T-helper 1 cell treated with Interleukin-12 subunit alpha and Interleukin-12 subunit beta and Interleukin-4 antibody, amounts not matched to agents 30 μg/mL and 1 μg/mL, for 36 hours (primary cell): ENCODE results near the gene LRRC4C.

Experiments
- H3K27ac Mint-ChIP-seq: one replicate; pipeline ENCODE4 v1.8.0; 2021; ENCODE audit warnings: mild to moderate bottlenecking, mixed read lengths
- H3K27me3 Mint-ChIP-seq: one replicate; pipeline ENCODE4 v1.8.0; 2021; ENCODE audit warnings: low read depth, mixed read lengths
- H3K36me3 Mint-ChIP-seq: one replicate; pipeline ENCODE4 v1.8.0; 2021; ENCODE audit warnings: low read depth, mixed read lengths
- H3K4me1 Mint-ChIP-seq: one replicate; pipeline ENCODE4 v1.8.0; 2021; ENCODE audit warnings: low read depth, mixed read lengths
- H3K4me3 Mint-ChIP-seq: one replicate; pipeline ENCODE4 v1.8.0; 2021; ENCODE audit warnings: mild to moderate bottlenecking, moderate library complexity, mixed read lengths
- H3K9me3 Mint-ChIP-seq: one replicate; pipeline ENCODE4 v1.8.0; 2021; ENCODE audit warnings: mixed read lengths

Gene LRRC4C

DNA sequence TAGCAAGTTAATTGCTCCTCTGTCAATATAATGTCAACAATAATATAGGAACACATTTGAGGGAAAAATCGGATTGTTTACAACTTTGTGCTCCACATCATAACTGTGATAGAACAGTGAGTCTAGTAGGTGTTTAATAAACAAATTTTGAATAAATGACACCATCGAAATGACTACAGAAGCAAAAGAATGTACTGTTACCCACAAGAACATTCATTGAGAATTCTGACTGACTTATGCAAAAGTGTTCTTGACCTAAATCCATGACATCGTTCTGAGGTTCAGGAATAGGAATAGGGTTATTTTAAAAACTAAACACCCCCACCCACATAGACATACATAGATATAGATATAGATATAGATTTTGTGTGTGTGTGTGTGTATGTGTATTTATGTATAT lies 8.4 kb downstream of the LRRC4C start:
- peaks cover 3% of the 10 kb centered on the region for H3K9me3 Mint-ChIP-seq
- H3K27ac Mint-ChIP-seq, result no peak overlapping the region
- H3K4me1 Mint-ChIP-seq, result no peaks in the 10 kb centered on the region
- no peaks in the 10 kb centered on the region for H3K27me3 Mint-ChIP-seq
- H3K36me3 Mint-ChIP-seq, result no peaks in the 10 kb centered on the region
- H3K4me3 Mint-ChIP-seq, result no peak overlapping the region

DNA sequence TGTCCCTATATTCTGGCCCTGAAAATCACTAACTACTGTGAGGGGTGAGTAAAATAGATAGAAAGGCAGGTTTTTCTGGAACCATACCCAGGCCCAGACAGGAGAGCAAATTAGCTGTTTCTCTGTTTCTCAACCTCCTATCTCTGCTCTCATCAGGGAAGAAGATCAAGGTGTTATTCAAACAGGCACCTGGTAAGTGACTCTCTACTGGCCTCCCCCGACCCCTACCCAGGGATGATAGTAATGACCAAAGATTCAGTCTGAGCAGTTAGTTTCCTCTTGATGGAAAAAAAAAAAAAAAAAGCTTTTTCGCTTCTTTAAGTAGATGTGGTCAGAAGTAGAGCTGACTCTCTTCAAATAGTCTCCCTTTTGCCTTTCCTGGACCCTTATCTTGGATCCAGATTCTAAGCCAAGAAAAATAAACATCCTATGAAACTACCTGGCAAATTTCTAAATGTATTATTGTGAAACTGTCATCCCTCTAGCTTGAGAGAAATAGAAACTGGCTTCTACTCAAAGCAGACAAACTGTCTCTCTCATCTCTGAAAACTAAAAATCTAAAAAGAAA lies 9.9 kb downstream of the LRRC4C start:
- Mint-ChIP-seq H3K9me3 (peaks cover 4% of the 10 kb centered on the region), H3K27ac (no peak overlapping the region), H3K27me3 (no peaks in the 10 kb centered on the region), H3K4me3 (no peak overlapping the region), H3K4me1 (no peaks in the 10 kb centered on the region), H3K36me3 (no peaks in the 10 kb centered on the region)

DNA sequence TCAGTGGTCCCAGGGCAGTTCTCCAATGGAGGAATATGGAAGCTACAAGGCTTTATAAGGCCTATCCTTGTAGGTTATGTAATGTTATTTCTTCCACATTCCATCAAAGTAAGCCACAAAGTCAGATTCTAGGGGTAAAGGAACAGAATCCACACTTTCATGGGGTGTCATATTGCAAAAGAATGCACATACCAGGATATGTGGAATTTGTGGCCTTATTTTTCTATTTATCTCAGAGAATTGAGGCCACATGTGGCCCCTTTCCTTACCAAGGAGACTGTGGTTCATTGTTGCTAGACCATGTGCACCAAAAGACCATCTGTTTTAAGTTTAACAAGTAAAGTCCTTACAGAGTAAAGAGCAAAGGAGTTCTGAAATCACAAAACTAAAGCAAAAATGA lies 12.9 kb downstream of the LRRC4C start:
- H3K4me3 Mint-ChIP-seq, result no peak overlapping the region
- peaks cover 8% of the 10 kb centered on the region for H3K9me3 Mint-ChIP-seq
- no peaks in the 10 kb centered on the region for H3K4me1 Mint-ChIP-seq
- H3K27me3 Mint-ChIP-seq, result no peaks in the 10 kb centered on the region
- no peaks in the 10 kb centered on the region for H3K36me3 Mint-ChIP-seq
- H3K27ac Mint-ChIP-seq, result no peak overlapping the region

DNA sequence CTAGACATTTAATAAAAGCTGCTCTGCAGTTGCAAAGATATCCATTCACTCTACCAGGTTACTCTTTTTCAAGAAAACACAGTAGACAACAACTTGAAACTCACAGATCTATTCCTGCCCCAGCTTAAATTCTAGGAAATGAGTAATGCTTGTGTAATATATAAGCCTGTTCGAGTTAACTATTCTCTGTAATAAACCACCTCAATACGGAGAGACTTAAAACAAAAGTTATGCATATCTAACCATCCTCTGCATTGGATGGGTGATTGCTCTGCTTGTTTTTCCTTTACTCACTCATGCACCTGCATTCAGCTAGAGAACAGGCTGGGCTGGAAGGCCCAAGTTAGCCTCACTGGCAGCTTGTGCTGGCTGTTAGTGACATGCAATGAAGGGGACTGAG lies 13.3 kb downstream of the LRRC4C start:
- no peaks in the 10 kb centered on the region for H3K27me3 Mint-ChIP-seq
- no peaks in the 10 kb centered on the region for H3K4me1 Mint-ChIP-seq
- peaks cover 8% of the 10 kb centered on the region for H3K9me3 Mint-ChIP-seq
- no peak overlapping the region for H3K4me3 Mint-ChIP-seq
- no peak overlapping the region for H3K27ac Mint-ChIP-seq
- no peaks in the 10 kb centered on the region for H3K36me3 Mint-ChIP-seq

DNA sequence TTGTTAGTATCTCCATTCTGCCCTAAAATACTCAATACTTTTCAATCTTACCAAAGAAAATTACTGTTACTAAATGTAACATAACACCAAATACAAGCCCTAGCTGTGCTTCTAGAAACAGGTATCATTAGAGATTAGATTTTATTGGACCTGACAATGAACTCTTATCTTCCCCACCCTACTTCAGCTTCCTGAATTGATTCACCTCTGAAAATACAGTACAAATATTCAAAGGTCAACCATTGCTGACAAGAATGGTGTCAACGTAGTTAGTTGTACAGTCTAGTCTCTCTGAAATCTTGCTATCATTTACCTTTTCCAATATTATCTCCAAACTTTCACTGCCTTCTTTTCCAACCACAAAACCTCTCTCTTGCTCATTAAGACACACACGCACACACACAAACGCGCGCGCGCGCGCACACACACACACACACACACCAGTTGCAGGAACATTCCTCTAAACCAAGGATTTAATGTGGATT lies 22.4 kb downstream of the LRRC4C start:
- no peaks in the 10 kb centered on the region for H3K36me3 Mint-ChIP-seq
- no peak overlapping the region for H3K4me3 Mint-ChIP-seq
- no peaks in the 10 kb centered on the region for H3K27me3 Mint-ChIP-seq
- peaks cover 2% of the 10 kb centered on the region for H3K9me3 Mint-ChIP-seq
- no peak overlapping the region for H3K27ac Mint-ChIP-seq
- H3K4me1 Mint-ChIP-seq, result no peaks in the 10 kb centered on the region

DNA sequence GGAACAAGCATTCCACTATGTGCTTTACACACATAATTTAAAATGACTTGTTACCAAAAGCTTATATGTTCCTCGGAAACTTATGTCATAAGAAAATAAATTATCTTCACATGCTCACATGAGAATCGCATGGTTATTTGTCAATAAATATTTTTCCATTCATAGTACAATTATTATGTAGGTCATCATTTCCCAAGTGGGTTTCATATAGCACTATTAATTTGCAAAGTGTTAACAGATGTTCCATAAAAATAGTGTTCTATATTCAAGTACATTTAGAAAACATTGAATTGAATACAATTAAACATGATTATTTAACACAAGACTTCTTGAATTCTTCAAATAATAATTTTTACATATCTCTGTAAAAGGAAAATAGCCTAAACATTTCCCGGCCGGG lies 23.9 kb downstream of the LRRC4C start:
- Mint-ChIP-seq H3K4me3 (no peak overlapping the region), H3K4me1 (no peaks in the 10 kb centered on the region), H3K27ac (no peak overlapping the region), H3K27me3 (no peaks in the 10 kb centered on the region), H3K36me3 (no peaks in the 10 kb centered on the region), H3K9me3 (peaks cover 7% of the 10 kb centered on the region)

DNA sequence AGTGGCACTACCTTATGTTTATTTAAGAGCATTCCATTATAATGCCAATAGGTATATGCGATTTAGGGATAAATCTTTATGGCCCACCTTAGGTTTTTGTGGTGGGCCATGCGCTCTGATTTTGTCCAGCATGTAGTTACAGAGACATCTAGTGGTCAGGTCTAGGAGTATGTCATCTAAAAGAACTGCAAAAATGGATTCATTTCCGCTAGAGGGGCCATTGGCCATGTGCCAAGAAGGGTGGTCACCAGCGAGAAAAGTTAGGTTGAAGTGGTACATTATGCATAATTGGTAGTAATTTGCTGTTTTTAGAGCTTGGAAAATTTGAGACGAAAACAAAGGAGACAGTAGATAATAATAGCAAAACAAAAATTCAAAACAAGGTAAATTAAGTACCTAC lies 27.7 kb downstream of the LRRC4C start:
- Mint-ChIP-seq H3K27ac (no peak overlapping the region), H3K27me3 (no peaks in the 10 kb centered on the region), H3K4me1 (no peaks in the 10 kb centered on the region), H3K9me3 (peaks cover 11% of the 10 kb centered on the region), H3K4me3 (no peak overlapping the region), H3K36me3 (no peaks in the 10 kb centered on the region)

DNA sequence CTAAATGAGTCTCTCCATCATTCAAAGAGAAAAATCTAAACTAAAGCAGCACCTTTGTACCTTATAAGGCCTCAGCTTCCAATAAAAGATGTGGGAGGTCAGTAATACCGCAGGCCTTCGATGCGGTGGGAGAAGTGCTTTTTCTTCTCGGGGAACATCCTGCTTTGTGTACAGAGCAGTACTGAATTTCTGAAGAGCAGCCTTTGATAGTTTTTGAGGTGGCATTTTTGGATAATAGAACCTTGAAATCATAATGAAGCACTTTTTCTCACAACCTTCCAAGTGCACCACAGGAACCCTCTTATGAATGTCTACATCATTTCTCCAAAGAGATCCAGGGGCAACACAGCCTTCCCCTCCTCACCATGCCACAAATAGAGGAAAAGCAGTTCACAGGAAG lies 39.6 kb downstream of the LRRC4C start:
- Mint-ChIP-seq H3K4me1 (no peaks in the 10 kb centered on the region), H3K36me3 (no peaks in the 10 kb centered on the region), H3K27ac (no peak overlapping the region), H3K27me3 (no peaks in the 10 kb centered on the region), H3K4me3 (no peak overlapping the region), H3K9me3 (peaks cover 5% of the 10 kb centered on the region)

DNA sequence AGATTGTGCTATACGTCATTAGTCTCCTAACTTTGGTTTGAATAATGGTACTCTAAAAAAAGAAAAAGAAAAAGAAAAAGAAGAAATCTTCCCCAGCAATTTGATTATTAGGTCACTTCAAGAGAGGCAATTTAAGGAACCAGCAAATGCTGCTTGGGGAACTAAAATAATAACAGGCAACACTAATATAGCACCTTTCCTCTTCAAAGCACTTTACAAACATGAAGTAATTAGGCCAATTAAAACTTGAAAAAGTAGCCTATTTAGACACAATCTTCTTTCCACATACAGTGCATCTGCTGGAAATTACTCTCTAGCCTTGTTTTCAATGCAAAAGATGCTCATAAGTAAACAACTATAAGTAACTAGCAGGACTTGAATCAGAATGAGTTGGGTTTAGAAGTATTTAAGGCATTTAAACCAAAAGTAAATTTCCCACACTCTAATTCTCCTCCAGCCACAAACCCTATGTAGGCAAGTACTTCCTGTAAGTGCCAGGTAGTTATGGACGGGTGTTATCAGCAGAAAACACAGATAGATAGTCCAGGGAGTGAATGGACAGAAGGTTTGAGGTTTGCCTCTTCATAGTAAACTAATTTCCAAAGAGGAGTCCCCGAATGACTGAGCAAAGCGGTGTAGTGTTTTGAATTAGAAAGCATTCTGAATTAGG lies 44.5 kb downstream of the LRRC4C start:
- no peak overlapping the region for H3K4me3 Mint-ChIP-seq
- no peaks in the 10 kb centered on the region for H3K27me3 Mint-ChIP-seq
- no peaks in the 10 kb centered on the region for H3K36me3 Mint-ChIP-seq
- H3K4me1 Mint-ChIP-seq, result no peaks in the 10 kb centered on the region
- peaks cover 1% of the 10 kb centered on the region for H3K9me3 Mint-ChIP-seq
- H3K27ac Mint-ChIP-seq, result no peak overlapping the region

DNA sequence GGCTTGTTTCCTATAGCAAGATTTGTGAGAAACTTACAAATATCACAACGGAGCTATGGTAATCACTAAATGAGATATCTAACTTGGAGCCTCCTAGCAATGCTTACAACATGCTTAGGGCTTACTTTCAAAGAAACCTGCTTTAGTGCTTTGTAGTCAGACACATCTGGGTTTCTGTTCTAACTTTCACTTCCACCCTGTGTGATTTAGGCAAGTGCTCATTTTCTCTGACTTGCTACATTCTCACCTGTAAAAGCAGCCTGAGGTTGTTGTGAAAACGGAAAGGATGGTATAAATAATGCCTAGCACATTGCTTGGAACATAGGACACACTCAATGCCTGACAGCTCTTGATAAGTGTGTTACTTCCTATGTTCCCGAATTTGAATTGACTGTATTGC lies 45.6 kb downstream of the LRRC4C start:
- no peak overlapping the region for H3K4me3 Mint-ChIP-seq
- no peaks in the 10 kb centered on the region for H3K4me1 Mint-ChIP-seq
- H3K36me3 Mint-ChIP-seq, result no peaks in the 10 kb centered on the region
- H3K9me3 Mint-ChIP-seq, result peaks cover 8% of the 10 kb centered on the region
- no peak overlapping the region for H3K27ac Mint-ChIP-seq
- no peaks in the 10 kb centered on the region for H3K27me3 Mint-ChIP-seq

DNA sequence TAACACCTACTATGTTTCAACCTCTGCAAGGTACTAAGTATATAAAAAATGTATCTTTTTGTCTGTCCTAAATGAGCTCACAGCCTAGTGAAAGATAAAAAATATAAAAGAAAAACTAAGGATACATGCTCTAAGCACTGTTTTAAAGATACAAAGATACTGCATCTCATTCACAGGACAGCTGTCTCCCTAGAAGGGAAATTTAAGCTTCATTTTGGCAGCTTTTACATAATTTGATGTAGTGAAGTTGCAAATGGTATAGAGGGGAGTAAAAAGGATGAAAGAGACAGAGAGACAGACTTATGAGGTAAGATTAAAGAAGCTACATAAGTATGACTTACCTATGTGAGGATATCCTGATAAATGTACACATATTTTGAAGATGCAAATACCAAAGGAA lies 53.6 kb downstream of the LRRC4C start:
- H3K9me3 Mint-ChIP-seq, result peaks cover 9% of the 10 kb centered on the region
- no peaks in the 10 kb centered on the region for H3K27me3 Mint-ChIP-seq
- no peak overlapping the region for H3K27ac Mint-ChIP-seq
- no peaks in the 10 kb centered on the region for H3K36me3 Mint-ChIP-seq
- no peaks in the 10 kb centered on the region for H3K4me1 Mint-ChIP-seq
- no peak overlapping the region for H3K4me3 Mint-ChIP-seq

DNA sequence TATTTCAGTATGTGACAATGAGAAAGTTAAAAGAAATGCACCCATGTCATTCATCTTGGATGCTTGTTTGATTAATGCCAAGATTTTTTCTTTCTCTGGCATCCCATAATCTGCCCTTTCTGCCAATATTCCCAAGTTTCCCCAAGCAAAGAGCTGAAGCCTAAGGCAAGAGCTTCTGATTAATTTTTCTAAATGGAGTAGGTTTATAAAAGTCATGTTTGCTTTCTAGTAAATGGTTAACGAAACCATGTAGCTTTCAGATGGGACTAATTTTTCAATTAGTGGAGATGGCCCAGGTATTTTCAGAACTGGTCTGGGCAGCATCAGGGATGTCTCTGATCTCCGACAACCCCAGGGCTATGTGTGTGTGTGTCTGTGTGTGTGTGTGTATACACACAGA lies 55.3 kb downstream of the LRRC4C start:
- Mint-ChIP-seq H3K27ac (no peak overlapping the region), H3K4me3 (no peak overlapping the region), H3K36me3 (no peaks in the 10 kb centered on the region), H3K4me1 (no peaks in the 10 kb centered on the region), H3K27me3 (no peaks in the 10 kb centered on the region), H3K9me3 (peaks cover 5% of the 10 kb centered on the region)

DNA sequence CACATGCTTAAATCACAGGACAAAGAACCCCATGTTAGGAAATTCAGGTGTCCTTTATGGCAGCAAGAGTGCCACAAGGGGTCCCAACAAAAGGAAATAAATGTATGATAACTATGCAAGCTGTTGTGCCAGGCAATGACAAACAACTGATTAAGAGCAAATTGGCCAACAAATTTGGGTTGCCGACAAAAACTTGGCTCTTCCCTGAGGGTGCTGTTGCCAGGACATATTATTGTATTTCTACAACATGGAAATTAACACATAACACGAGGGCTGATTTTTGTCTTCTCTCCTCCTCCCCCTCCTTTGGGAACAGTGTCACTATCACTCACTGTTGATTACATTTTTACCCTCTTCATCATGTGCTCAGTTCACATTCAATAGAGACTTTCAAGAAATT lies 56.0 kb downstream of the LRRC4C start:
- Mint-ChIP-seq H3K9me3 (peaks cover 3% of the 10 kb centered on the region), H3K36me3 (no peaks in the 10 kb centered on the region), H3K27me3 (no peaks in the 10 kb centered on the region), H3K4me1 (no peaks in the 10 kb centered on the region), H3K4me3 (no peak overlapping the region), H3K27ac (no peak overlapping the region)

DNA sequence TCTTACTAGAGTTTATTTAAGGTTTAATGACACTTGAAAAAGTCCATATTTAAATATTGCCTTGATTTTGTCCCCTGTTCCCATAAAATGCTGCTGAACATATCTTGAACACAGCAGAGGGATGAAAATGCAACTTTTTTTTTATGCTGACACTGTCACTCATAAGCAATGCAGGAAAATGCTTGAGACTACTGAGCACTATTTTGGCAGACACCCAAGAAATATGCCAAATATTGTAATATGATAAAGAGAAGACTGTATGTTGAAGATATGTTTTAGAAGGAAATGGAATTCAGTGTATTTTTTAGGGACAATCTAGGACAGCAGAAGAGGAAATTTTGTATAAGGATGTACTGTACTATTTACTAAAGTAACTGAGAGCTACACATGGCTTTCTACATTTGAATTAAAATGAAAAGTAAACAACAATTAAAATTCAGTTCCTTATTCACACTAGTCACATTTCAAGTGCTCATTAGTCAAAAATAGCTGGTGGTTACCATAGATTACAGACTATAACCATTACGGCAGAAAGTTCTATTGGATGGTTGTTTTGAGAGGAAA lies 58.6 kb downstream of the LRRC4C start:
- no peaks in the 10 kb centered on the region for H3K4me1 Mint-ChIP-seq
- H3K27me3 Mint-ChIP-seq, result no peaks in the 10 kb centered on the region
- no peaks in the 10 kb centered on the region for H3K36me3 Mint-ChIP-seq
- H3K4me3 Mint-ChIP-seq, result no peak overlapping the region
- no peak overlapping the region for H3K27ac Mint-ChIP-seq
- H3K9me3 Mint-ChIP-seq, result peaks cover 3% of the 10 kb centered on the region

DNA sequence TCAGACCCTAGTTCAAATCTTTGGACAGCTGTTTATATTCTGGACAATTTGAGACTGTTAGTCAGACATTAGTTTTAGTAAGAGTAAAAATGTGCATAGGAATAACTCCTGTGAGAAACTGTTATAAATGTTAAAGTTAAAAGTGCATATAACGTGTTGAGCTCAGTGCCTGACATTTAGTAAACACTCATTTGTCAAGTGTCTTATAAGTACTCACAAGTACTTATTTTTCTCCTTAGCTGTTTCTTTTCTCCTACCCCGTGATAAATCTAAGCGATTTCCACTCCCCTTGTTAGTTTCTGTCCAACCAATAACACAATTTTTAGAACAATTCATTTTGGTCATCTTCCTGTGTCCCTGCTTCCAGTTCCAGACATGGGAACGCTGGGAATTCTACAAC lies 59.3 kb downstream of the LRRC4C start:
- Mint-ChIP-seq H3K36me3 (no peaks in the 10 kb centered on the region), H3K27me3 (no peaks in the 10 kb centered on the region), H3K4me3 (no peak overlapping the region), H3K9me3 (peaks cover 3% of the 10 kb centered on the region), H3K27ac (no peak overlapping the region), H3K4me1 (no peaks in the 10 kb centered on the region)
